Endothelial cell of umbilical vein (primary cell): ENCODE measurements around the gene TMEM150C.

Experiments
- CTCF ChIP-seq, 2 donors: IDR thresholded peaks; 1 replicate in 1 of 2; 2 replicates in 1 of 2; pipeline ENCODE4 v1.5.1; 2011; ENCODE audit warnings: low read length in 2 of 2, mild to moderate bottlenecking in 2 of 2, moderate library complexity in 2 of 2, control low read depth in 1 of 2, inconsistent platforms in 1 of 2, low read depth in 1 of 2; ENCODE audit not compliant: insufficient read depth in 1 of 2; ENCODE audit errors: extremely low read depth in 1 of 2
- EZH2 ChIP-seq: IDR thresholded peaks from 2 replicates; pipeline ENCODE4 v1.6.1; 2012; ENCODE audit warnings: borderline replicate concordance, low read depth, mild to moderate bottlenecking, moderate library complexity, low read length, inconsistent platforms; ENCODE audit not compliant: severe bottlenecking
- FOS ChIP-seq: IDR thresholded peaks from 2 replicates; pipeline ENCODE4 v1.6.1; 2011; ENCODE audit warnings: mild to moderate bottlenecking, low read length, moderate library complexity, borderline replicate concordance; ENCODE audit not compliant: insufficient read depth
- GATA2 ChIP-seq: IDR thresholded peaks from 2 replicates; pipeline ENCODE4 v1.7.0; 2011; ENCODE audit warnings: low read depth, mild to moderate bottlenecking, moderate library complexity, mixed read lengths, low read length; ENCODE audit not compliant: insufficient read length, insufficient read depth
- MAX ChIP-seq: IDR thresholded peaks from 2 replicates; pipeline ENCODE4 v1.6.1; 2011; ENCODE audit not compliant: insufficient read depth, insufficient read length
- MYC ChIP-seq: IDR thresholded peaks from one replicate; pipeline ENCODE4 v1.6.1; 2011; ENCODE audit warnings: mild to moderate bottlenecking, low read depth, low read length
- POLR2A ChIP-seq: IDR thresholded peaks from 2 replicates; pipeline ENCODE4 v1.6.1; 2012; ENCODE audit warnings: low read depth, mild to moderate bottlenecking, control low read depth, low read length
- POLR2AphosphoS5 ChIP-seq: IDR thresholded peaks from 2 replicates; pipeline ENCODE4 v1.6.1; 2012; ENCODE audit warnings: low read depth, mild to moderate bottlenecking, control low read depth, low read length, moderate library complexity; ENCODE audit not compliant: insufficient read depth

GRCh38 chr4:82610041-82610440, 48.3 kb upstream of the TMEM150C start:
- TF ChIP-seq CTCF (IDR thresholded peaks at IDR 0.05; ENCODE audit: extremely low read depth in 1 of 2, insufficient read depth in 1 of 2, low read depth in 1 of 2, low read length in 2 of 2) = no peak
- no peak for TF ChIP-seq EZH2
- no peak for TF ChIP-seq POLR2A
- no peak for TF ChIP-seq GATA2
- TF ChIP-seq POLR2AphosphoS5 = no peak
- TF ChIP-seq FOS = no peak
- no peak for TF ChIP-seq MYC
- TF ChIP-seq MAX = no peak
